Coronary artery (tissue), 2 donors: ENCODE measurements around the gene PRDM16.

Source experiments
- DNase-seq: peaks from one replicate; pipeline ENCODE4 v3.0.0-alpha.2; 2017; ENCODE audit warnings: low spot score
- H3K27ac ChIP-seq, 2 donors: fragments of 200-600 bp; sonication (generic); one replicate each; pipeline ENCODE4 v1.5.1; 2016 to 2019
- H3K4me3 ChIP-seq: fragments of 200-600 bp; sonication (generic); 2 replicates; pipeline ENCODE4 v1.5.1; 2016; ENCODE audit warnings: mild to moderate bottlenecking, moderate library complexity
- CTCF ChIP-seq: fragments of 200-600 bp; sonication (generic); IDR thresholded peaks from one replicate; pipeline ENCODE4 v1.5.1; 2019; ENCODE audit warnings: antibody characterized with exemption

The PRDM16 gene

GRCh38 chr1:3078871-3079270 is 9.9 kb downstream of the PRDM16 start:
- peak overlapping the region; percentile 62 for H3K4me3 ChIP-seq
- TF ChIP-seq CTCF = no peak
- peak overlapping the region; percentile 100 for H3K27ac ChIP-seq
- no peak for DNase-seq

- Histone ChIP-seq H3K4me3 (peak overlapping the region; percentile 62), H3K27ac (peak overlapping the region; percentile 100)
These were observed 10.5 kb downstream of the PRDM16 start for GRCh38 chr1:3079381-3080052.

DNA sequence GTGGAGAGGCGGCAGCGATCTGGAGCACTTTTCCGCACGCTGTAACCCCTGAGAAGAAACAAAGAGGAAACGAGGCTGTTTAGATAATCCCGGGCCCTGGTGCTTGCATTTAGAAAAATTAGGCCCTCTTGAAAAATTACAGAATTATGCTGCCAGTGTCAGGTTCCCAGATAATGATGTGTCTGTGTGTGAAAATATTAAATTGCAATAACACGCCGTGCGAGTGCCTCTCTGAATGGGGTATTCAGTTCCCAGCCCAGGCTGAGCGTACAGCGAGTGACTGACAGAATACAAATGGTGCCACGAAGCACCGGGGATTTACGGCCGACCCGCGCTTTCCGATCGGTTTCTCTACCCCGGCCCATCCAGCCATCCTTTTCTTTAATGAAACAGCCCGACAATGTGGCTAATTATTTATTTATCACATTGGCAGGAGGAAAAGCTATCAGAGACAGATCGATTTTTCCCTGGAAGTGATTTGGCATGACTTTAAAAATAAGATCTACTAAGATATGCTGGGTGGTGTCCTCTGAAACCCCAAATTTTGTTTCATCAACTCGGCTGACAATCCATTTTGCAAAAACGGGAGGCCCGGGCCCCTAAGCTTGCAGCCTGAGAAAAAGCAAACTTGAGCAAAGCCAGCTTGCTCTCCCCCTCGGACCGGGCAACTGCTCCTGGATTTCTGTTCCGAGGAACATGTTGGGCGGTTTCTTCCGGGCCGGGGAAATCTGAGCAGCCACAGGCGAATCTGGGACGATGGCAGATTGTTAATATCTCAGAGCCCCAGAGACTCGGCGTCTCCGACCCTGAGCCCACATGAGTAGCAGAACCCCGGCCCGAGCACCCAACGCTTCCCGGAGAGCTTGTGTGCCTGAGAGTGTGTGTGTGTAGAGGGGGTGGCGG is 11.3 kb downstream of the PRDM16 start:
- TF ChIP-seq CTCF = no peak
- Histone ChIP-seq H3K4me3 (peak overlapping the region; percentile 62), H3K27ac (peak overlapping the region; percentile 100)
- no peak for DNase-seq

More at GRCh38 chr1:3079381-3080052, 10.5 kb downstream of the PRDM16 start:
- no peak for TF ChIP-seq CTCF
- no peak for DNase-seq

GRCh38 chr1:3081171-3081683 is 12.2 kb downstream of the PRDM16 start:
- no peak for TF ChIP-seq CTCF
- Histone ChIP-seq H3K27ac (peak overlapping the region; percentile 46 to 74), H3K4me3 (no peak overlapping the region)
- no peak for DNase-seq

DNA sequence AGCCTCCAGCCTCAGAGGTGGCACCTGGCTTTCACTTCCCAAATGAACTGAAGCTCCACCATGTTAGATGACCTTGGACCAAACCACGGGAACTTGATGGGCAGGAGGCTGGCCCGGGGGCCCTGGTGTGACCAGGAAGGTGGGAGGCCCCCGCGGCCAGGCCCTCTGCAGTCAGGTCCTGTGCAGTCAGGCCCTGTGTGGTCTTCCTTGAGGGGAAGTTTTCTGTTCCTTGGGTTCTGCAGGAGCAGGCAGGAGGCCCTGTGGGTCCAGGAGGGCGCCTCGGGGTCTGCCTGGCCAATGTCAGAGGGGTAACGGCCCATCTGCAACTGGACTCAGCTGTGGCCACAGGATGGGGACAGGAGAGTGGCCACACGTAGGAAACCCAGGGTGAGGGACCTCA is 13.0 kb downstream of the PRDM16 start:
- TF ChIP-seq CTCF = no peak
- H3K27ac ChIP-seq = peak overlapping the region; percentile 74
- H3K4me3 ChIP-seq = no peak overlapping the region
- no peak for DNase-seq

DNA sequence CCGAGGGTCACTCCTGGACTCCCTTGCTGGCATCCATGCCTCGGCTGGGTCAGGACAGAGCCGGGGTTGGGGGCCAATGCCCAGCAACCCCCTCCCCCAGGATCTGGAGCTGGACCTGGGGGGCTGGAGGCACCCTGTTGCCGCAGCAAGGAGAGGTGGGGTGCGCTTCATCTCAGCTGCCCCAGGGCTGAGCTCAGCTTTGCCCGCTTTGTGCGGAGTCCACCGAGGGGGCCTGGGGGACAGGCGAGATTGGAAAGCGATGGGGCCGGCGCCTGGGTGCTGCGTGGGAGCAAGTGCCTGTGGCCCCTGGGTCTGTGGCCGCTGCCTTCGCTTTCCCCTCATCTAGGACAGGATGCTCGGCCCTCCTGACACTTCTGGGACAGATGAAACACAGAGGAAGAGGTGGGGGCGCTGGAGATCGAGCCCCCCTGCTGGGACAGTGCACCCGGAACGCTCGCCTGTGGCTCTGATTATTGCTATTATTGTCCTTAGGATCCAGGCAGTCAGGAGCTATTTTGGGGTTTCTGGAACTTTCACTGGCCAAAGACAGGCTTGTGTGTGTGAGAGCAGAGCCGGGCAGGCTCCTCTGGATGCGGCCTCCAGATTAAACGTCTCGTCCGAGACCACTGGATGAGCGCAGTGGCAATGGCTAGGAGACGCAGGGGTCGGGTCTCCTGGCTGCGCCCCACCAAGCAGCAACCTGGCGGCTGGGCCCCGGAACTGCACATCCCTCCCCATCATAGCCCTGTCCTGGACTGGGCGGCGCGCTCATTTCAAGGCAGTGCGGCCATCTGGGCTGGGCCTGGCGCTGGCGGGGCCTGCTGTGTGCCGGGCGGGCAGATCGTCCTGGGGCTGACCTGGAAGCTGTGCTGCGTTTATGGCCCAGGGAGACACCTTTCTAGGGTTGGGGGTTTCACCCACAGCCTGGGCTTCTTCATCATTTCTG is 13.8 kb downstream of the PRDM16 start:
- peak overlapping the region; percentile 74 for H3K27ac ChIP-seq
- no peak for DNase-seq
- TF ChIP-seq CTCF = no peak
- H3K4me3 ChIP-seq = peak overlapping the region; percentile 49
